Stimulated activated CD4-positive, alpha-beta T cell treated with anti-CD3 and anti-CD28 coated beads, TNF-alpha, amount 100 ng/mL, for 48 hours (primary cell): Measurements from ENCODE around the gene CBX8.

Experiments
- DNase-seq, 3 donors: peaks; one replicate each; pipeline ENCODE4 v3.0.0-alpha.2; 2020; ENCODE audit warnings: low read depth in 3 of 3

CBX8 gene

GRCh38 chr17:79819534-79820276 lies 22.8 kb upstream of the CBX8 start:
- no peak for DNase-seq

- DNase-seq, result no peak
Observed at GRCh38 chr17:79819085-79819484, 22.2 kb upstream of the CBX8 start.

- DNase-seq, result no peak
Observed at GRCh38 chr17:79818026-79818758, 21.3 kb upstream of the CBX8 start.

- no peak for DNase-seq
Observed at GRCh38 chr17:79815836-79816461, 19.1 kb upstream of the CBX8 start.

GRCh38 chr17:79814974-79815835 lies 18.3 kb upstream of the CBX8 start:
- DNase-seq, result no peak

DNA sequence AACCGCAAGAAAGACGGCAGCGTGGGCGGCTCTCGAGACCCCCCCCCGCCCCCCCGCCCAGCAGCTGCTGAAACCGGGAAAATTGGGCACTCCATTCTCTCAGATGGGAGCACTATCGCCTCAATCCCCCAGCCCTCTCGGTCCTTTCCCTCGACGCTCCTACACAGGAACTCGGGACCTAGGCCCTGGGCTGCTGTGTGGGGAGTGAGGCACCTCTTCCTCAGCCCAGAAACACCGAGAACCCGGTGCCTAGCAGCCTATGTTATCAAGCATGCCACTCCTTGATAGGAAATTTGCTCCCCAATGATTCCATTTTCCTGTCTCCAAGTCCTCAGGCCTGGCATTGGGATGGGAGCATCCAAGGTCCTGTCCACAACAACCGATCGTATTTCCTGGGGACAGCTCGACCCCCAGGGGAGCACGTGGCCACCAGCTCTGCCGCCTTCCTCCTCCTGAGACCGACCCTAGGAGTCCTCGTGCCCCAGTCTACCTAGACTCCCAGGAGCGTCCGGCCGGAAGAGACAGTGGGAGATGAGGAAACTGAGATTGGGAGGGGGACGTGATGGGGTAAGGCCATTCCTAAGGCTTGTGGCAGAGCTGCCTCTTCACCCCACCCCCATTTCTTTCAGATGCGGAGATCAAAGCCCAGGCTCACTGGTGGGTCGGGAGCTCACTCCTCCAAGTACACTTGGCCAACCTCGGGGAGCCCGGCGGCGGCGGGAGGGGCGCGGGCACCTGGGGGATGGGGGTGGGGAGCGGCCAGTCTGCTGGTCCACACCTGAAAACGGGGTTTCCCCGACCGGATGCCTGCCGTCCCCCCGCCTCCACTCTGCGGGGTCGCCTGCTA lies 17.5 kb upstream of the CBX8 start:
- DNase-seq, result no peak

DNA sequence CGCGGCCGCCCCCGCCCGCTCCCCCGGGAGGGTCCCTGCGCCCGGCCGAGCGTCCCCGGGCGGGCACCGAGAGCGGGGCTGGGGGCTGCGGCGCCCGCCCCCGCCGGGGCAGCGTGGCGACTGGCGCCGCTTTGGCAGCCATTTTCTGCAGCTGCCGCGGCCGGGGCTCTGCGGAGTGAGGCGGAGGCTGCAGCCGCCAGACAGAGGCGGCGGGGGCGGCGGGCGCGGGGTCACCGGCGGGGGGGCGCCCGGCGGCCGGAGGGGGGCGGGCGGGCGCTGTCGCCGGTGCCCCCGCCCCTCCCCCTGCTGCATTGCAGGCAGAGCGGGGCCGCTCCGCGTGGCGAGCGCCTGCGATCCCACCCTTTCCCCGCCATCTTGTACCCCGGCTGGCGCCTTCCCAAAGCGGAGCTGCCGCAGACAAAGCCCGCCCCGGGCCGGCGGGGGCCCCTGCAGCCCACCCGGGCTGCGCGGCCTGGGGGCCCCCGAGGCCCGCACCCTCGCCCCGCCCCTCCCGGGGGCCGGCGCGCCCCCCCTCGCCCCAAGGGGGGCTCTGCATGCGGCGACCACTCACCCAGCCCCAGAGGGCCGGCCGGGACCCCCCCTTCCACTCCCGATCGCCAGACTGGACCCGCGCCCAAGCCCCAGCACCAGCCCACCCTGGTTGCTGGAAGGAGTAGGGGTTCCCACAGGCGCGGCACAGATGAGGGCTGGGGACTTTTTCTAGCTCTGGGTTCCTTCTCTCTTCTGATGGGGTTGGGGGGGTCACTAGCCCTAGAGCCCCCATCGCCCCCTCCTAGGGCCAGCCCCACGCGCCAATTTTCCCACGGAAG lies 16.6 kb upstream of the CBX8 start:
- DNase-seq, result no peak

GRCh38 chr17:79812353-79813258 lies 15.7 kb upstream of the CBX8 start:
- DNase-seq, result no peak

GRCh38 chr17:79811868-79812352 lies 15.0 kb upstream of the CBX8 start:
- no peak for DNase-seq

DNA sequence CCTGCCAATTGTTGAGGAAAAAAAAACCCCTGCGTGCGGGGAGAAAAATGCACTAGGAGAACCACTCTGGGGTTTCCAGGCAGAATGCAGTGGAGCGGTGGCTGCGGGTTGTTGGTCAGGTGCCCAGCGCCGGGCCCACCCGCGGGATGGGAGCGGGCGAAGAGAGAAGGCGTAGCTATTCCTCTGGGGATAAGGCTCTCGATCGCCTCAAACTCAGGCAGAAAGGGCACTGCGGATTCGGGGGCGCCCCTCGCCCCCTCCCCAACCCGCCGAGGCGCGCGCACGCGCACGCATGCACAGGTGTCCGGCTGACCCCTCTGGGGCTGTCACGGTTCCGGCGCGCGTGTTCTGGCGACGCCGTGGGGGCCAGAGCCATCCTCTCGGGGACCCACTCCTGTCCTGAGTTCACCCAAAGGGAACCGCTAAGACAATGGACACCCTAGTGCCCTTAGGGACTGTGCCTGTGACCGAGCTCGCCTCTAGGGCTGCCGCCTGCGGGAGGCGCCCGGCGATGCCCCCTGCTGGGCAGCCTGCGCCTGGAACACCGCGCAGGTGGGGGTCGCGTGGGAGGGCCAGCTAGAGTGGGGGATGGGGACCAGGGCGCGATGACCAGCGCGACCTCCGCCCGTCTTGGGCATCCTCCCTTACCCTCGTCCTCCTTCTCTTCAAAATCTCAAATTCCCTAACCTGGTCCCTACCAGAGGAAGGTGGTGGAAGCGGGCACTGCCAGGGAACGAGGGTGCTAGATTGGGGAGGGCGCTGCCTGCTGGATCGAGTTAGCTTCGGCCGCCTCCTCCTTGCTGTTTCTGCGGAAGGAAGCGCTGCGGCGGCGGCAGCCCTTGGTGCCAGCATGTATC lies 14.4 kb upstream of the CBX8 start:
- no peak for DNase-seq

DNA sequence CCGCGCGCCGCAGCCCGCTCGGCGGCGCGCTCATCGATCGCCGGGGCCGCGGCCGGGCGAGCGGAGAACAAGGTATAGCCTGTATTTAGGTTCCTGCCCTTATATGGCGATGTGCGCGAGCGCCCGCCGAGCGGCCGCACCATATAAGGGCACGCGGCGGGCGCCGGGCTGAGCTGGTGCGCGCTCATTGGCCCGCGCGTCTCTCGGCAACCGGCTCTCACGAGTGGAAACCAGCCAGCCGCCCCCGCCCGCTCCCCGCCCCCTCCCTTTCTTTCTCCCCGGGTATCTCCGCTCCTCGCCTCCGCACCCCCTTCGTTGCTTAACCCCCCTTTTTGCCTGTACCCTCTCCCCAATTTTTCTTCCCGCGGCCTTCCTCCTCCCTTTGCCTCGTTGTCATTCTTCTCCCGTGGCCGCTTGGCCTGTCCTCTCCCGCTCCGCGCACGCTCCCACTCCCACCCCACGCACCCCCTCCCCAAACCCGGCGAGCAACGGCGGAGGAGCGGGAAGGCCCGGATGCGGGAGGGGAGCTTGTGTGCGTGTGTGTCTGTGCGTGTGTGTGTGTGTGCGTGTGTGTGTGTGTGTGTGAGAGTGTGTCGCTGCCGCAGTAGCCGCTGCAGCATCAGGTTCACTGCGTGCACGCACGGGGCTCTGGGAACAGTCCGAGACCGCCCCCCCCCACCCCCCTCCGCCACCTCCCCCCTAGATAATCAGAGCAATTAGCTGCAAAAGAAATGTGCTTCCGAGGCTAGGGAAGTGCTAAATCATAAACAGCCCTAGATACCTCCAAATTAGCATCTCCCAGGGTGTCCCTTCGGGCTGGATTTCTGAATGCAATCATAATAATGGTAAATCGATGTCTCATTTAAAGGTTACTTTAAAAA lies 13.5 kb upstream of the CBX8 start:
- DNase-seq, result peak in 2 of 3 donors; percentile 58 to 61

GRCh38 chr17:79809530-79810129 lies 12.8 kb upstream of the CBX8 start:
- no peak for DNase-seq

GRCh38 chr17:79808763-79809529 lies 12.1 kb upstream of the CBX8 start:
- DNase-seq, result no peak

- no peak for DNase-seq
Observed at GRCh38 chr17:79806863-79807720, 10.2 kb upstream of the CBX8 start.

GRCh38 chr17:79806446-79806760 lies 9.5 kb upstream of the CBX8 start:
- no peak for DNase-seq
